HEK293 (cell line): ENCODE results near the gene KRT80.

Experiments
- CTCF ChIA-PET: fragments of 350-600 bp; formaldehyde crosslinking; extraction: SDS; loops from one replicate; lab custom pipeline; 2021; ENCODE audit warnings: antibody characterized with exemption; lab: Yijun Ruan, JAX
- POLR2A ChIA-PET: fragments of 300-600 bp; formaldehyde crosslinking; extraction: SDS; loops from one replicate; lab custom pipeline; 2020; ENCODE audit warnings: antibody characterized with exemption, inconsistent platforms; lab: Yijun Ruan, JAX
- H3K27ac ChIP-seq: fragments of 200-500 bp; sonication (Bioruptor generic); 2 replicates; pipeline ENCODE4 v1.5.1; 2014; ENCODE audit warnings: low read depth, low read length, control low read depth, inconsistent platforms; ENCODE audit errors: extremely low read depth
- H3K36me3 ChIP-seq, 2 experiments: fragments of 200-500 bp in 1 of 2; sonication (Bioruptor generic) in 1 of 2; 1 replicate in 1 of 2; 2 replicates in 1 of 2; pipeline ENCODE4 v1.5.1; 2014 to 2017; ENCODE audit warnings: inconsistent platforms in 2 of 2, low read length in 2 of 2; ENCODE audit not compliant: control insufficient read depth in 2 of 2, insufficient read depth in 1 of 2
- H3K4me1 ChIP-seq: fragments of 200-500 bp; sonication (Bioruptor generic); 2 replicates; pipeline ENCODE4 v1.5.1; 2014; ENCODE audit warnings: mild to moderate bottlenecking, low read length, inconsistent platforms; ENCODE audit not compliant: control insufficient read depth, insufficient read depth
- H3K4me3 ChIP-seq: 2 replicates; pipeline ENCODE4 v1.5.1; 2011; ENCODE audit warnings: low read depth, mild to moderate bottlenecking, control low read depth, low read length, moderate library complexity
- H3K9me3 ChIP-seq: fragments of 200-500 bp; sonication (Bioruptor generic); 2 replicates; pipeline ENCODE4 v1.5.1; 2014; ENCODE audit warnings: low read depth, low read length, inconsistent platforms; ENCODE audit not compliant: control insufficient read depth, insufficient read depth
- CTCF ChIP-seq: fragments of 450-650 bp; formaldehyde crosslinking; IDR thresholded peaks from 2 replicates; pipeline ENCODE4 v1.5.1; 2016; ENCODE audit warnings: missing biosample characterization, missing genetic modification characterization
- EGR2 ChIP-seq: fragments of 450-650 bp; formaldehyde crosslinking; IDR thresholded peaks from 2 replicates; pipeline ENCODE4 v1.5.1; 2016; ENCODE audit warnings: low read depth, missing biosample characterization, missing genetic modification characterization
- GLIS1 ChIP-seq: fragments of 450-650 bp; formaldehyde crosslinking; IDR thresholded peaks from 2 replicates; pipeline ENCODE4 v1.5.1; 2016; ENCODE audit warnings: missing biosample characterization, missing genetic modification characterization
- HIC1 ChIP-seq: fragments of 450-650 bp; formaldehyde crosslinking; IDR thresholded peaks from 2 replicates; pipeline ENCODE4 v1.5.1; 2016; ENCODE audit warnings: missing biosample characterization, missing genetic modification characterization
- HOXD13 ChIP-seq: sonication (generic); formaldehyde crosslinking; IDR thresholded peaks from 2 replicates; pipeline ENCODE4 v1.8.0; 2022; ENCODE audit warnings: missing genetic modification reagents, borderline replicate concordance
- KLF16 ChIP-seq: fragments of 450-650 bp; formaldehyde crosslinking; IDR thresholded peaks from 2 replicates; pipeline ENCODE4 v1.5.1; 2017; ENCODE audit warnings: missing biosample characterization, missing genetic modification characterization
- KLF7 ChIP-seq: fragments of 450-650 bp; formaldehyde crosslinking; IDR thresholded peaks from 2 replicates; pipeline ENCODE4 v1.5.1; 2016; ENCODE audit warnings: missing biosample characterization, missing genetic modification characterization, borderline replicate concordance
- SCRT1 ChIP-seq: fragments of 450-650 bp; formaldehyde crosslinking; IDR thresholded peaks from 2 replicates; pipeline ENCODE4 v1.5.1; 2016; ENCODE audit warnings: missing biosample characterization, missing genetic modification characterization, borderline replicate concordance
- ZBTB1 ChIP-seq: fragments of 450-650 bp; formaldehyde crosslinking; IDR thresholded peaks from 2 replicates; pipeline ENCODE4 v1.5.1; 2016; ENCODE audit warnings: missing biosample characterization, missing genetic modification characterization
- ZBTB44 ChIP-seq: fragments of 450-650 bp; IDR thresholded peaks from 2 replicates; pipeline ENCODE4 v1.5.1; 2018; ENCODE audit warnings: missing biosample characterization, mild to moderate bottlenecking, missing genetic modification characterization
- ZFHX2 ChIP-seq: fragments of 450-650 bp; formaldehyde crosslinking; conservative IDR thresholded peaks from 2 replicates; pipeline ENCODE4 v1.5.1; 2016; ENCODE audit warnings: missing biosample characterization, missing genetic modification characterization
- ZNF138 ChIP-seq: fragments of 450-650 bp; formaldehyde crosslinking; IDR thresholded peaks from 2 replicates; pipeline ENCODE4 v1.5.1; 2016; ENCODE audit warnings: missing biosample characterization, missing genetic modification characterization, borderline replicate concordance
- ZNF140 ChIP-seq: fragments of 450-650 bp; formaldehyde crosslinking; IDR thresholded peaks from 2 replicates; pipeline ENCODE4 v1.5.1; 2016; ENCODE audit warnings: missing biosample characterization, missing genetic modification characterization
- ZNF157 ChIP-seq: fragments of 450-650 bp; formaldehyde crosslinking; IDR thresholded peaks from 2 replicates; pipeline ENCODE4 v1.5.1; 2016; ENCODE audit warnings: missing biosample characterization, missing genetic modification characterization
- ZNF175 ChIP-seq: fragments of 450-650 bp; formaldehyde crosslinking; IDR thresholded peaks from 2 replicates; pipeline ENCODE4 v1.5.1; 2016; ENCODE audit warnings: missing biosample characterization, missing genetic modification characterization
- ZNF335 ChIP-seq: fragments of 450-650 bp; formaldehyde crosslinking; conservative IDR thresholded peaks from 2 replicates; pipeline ENCODE4 v1.5.1; 2016; ENCODE audit warnings: missing biosample characterization, missing genetic modification characterization
- ZNF350 ChIP-seq: fragments of 450-650 bp; formaldehyde crosslinking; IDR thresholded peaks from 2 replicates; pipeline ENCODE4 v1.5.0; 2017; ENCODE audit warnings: missing biosample characterization, mild to moderate bottlenecking, missing genetic modification characterization
- ZNF416 ChIP-seq: fragments of 450-650 bp; formaldehyde crosslinking; IDR thresholded peaks from 2 replicates; pipeline ENCODE4 v1.5.1; 2016; ENCODE audit warnings: missing biosample characterization, missing genetic modification characterization
- ZNF433 ChIP-seq: fragments of 450-650 bp; formaldehyde crosslinking; IDR thresholded peaks from 2 replicates; pipeline ENCODE4 v1.5.1; 2016; ENCODE audit warnings: missing biosample characterization, missing genetic modification characterization, low read depth
- ZNF501 ChIP-seq: fragments of 450-650 bp; formaldehyde crosslinking; IDR thresholded peaks from 2 replicates; pipeline ENCODE4 v1.5.1; 2016; ENCODE audit warnings: missing biosample characterization, missing genetic modification characterization
- ZNF529 ChIP-seq: fragments of 450-650 bp; formaldehyde crosslinking; IDR thresholded peaks from 2 replicates; pipeline ENCODE4 v1.5.1; 2017; ENCODE audit warnings: missing genetic modification characterization, missing biosample characterization; ENCODE audit not compliant: insufficient replicate concordance
- ZNF558 ChIP-seq: fragments of 450-650 bp; formaldehyde crosslinking; IDR thresholded peaks from 2 replicates; pipeline ENCODE4 v1.5.1; 2016; ENCODE audit warnings: missing biosample characterization, missing genetic modification characterization
- ZNF621 ChIP-seq: fragments of 450-650 bp; formaldehyde crosslinking; IDR thresholded peaks from 2 replicates; pipeline ENCODE4 v1.5.1; 2017; ENCODE audit warnings: missing biosample characterization, missing genetic modification characterization
- ZNF660 ChIP-seq: fragments of 450-650 bp; IDR thresholded peaks from 2 replicates; pipeline ENCODE4 v1.5.1; 2018; ENCODE audit warnings: missing biosample characterization, mild to moderate bottlenecking, missing genetic modification characterization
- ZNF76 ChIP-seq: fragments of 450-650 bp; formaldehyde crosslinking; IDR thresholded peaks from 2 replicates; pipeline ENCODE4; 2016; ENCODE audit warnings: low read depth, missing biosample characterization, missing genetic modification characterization, borderline replicate concordance
- ZNF791 ChIP-seq: fragments of 450-650 bp; formaldehyde crosslinking; IDR thresholded peaks from 2 replicates; pipeline ENCODE4 v1.5.1; 2016; ENCODE audit warnings: missing biosample characterization, missing genetic modification characterization
- ZSCAN30 ChIP-seq: fragments of 450-650 bp; IDR thresholded peaks from 2 replicates; pipeline ENCODE4 v1.5.1; 2018; ENCODE audit warnings: missing biosample characterization, mild to moderate bottlenecking, missing genetic modification characterization, moderate library complexity

KRT80 gene

GRCh38 chr12:52122904-52123303, 68.9 kb downstream of the KRT80 start:
- no peak for TF ChIP-seq ZNF76 (tag by site-specific recombination)
- peak; percentile 42 for TF ChIP-seq ZFHX2 (tag by site-specific recombination)
- no peak for TF ChIP-seq ZNF138 (tag by site-specific recombination)
- TF ChIP-seq HIC1 = no peak
- no peak for TF ChIP-seq ZNF433 (tag by site-specific recombination)
- TF ChIP-seq HOXD13 = no peak
- TF ChIP-seq ZNF140 (tag by site-specific recombination) = no peak
- TF ChIP-seq CTCF (tag by site-specific recombination) = no peak
- TF ChIP-seq ZNF416 (tag by site-specific recombination) = no peak
- TF ChIP-seq EGR2 (tag by site-specific recombination) = 0 out of 2 replicates have a peak, but pooled peaks have one; percentile 11
- no peak for TF ChIP-seq KLF16
- Histone ChIP-seq H3K27ac (no peak overlapping the region), H3K36me3 (no peaks in the 10 kb centered on the region), H3K4me3 (no peak overlapping the region), H3K4me1 (peaks cover 6% of the 10 kb centered on the region; the same call in 1 of the 2 replicates), H3K9me3 (no peaks in the 10 kb centered on the region)
- ChIA-PET CTCF (interaction anchor here (0.6 to 5.8 kb wide), 12 partner anchors 12 to 161 kb away, joined by 3 to 91 read pairs (median 4); no protein-coding TSS in a partner anchor), POLR2A (interaction anchor here (1.0 kb wide), 1 partner anchor 79 kb away, joined by 3 read pairs; no protein-coding TSS in a partner anchor)

GRCh38 chr12:52122540-52122871, 69.3 kb downstream of the KRT80 start:
- H3K4me1 ChIP-seq = peaks cover 6% of the 10 kb centered on the region; the same call in 1 of the 2 replicates
- POLR2A ChIA-PET = interaction anchor here (1.0 kb wide), 1 partner anchor 79 kb away, joined by 3 read pairs; no protein-coding TSS in a partner anchor
- no peaks in the 10 kb centered on the region for H3K36me3 ChIP-seq
- CTCF ChIA-PET = interaction anchor here (0.7 to 5.8 kb wide), 16 partner anchors 13 to 748 kb away, joined by 3 to 91 read pairs (median 4); partner anchors contain the start of gene ATG101
- no peaks in the 10 kb centered on the region for H3K9me3 ChIP-seq
- TF ChIP-seq ZNF791 (tag by site-specific recombination) (no peak), ZBTB1 (tag by site-specific recombination) (no peak), ZNF157 (no peak), ZNF621 (tag by site-specific recombination) (no peak)
- TF ChIP-seq, all 188 proteins: peak for 0
- Histone ChIP-seq H3K4me3 (no peak overlapping the region), H3K27ac (no peak overlapping the region)

GRCh38 chr12:52121824-52122539, 69.8 kb downstream of the KRT80 start:
- H3K4me3 ChIP-seq = no peak overlapping the region
- POLR2A ChIA-PET = no interaction called here
- CTCF ChIA-PET = interaction anchor here (0.6 to 5.8 kb wide), 34 partner anchors 9 to 779 kb away, joined by 3 to 91 read pairs (median 4); partner anchors contain the start of gene ATG101
- peaks cover 6% of the 10 kb centered on the region; the same call in 1 of the 2 replicates for H3K4me1 ChIP-seq
- H3K27ac ChIP-seq = no peak overlapping the region
- no peaks in the 10 kb centered on the region for H3K9me3 ChIP-seq
- H3K36me3 ChIP-seq = no peaks in the 10 kb centered on the region
- TF ChIP-seq ZNF529 (tag by site-specific recombination) (no peak), ZNF335 (tag by site-specific recombination) (no peak), ZNF660 (tag by site-specific recombination) (no peak), ZSCAN30 (tag by site-specific recombination) (peak; percentile 30; the same call in 1 of the 2 replicates), SCRT1 (tag by site-specific recombination) (no peak), GLIS1 (peak; percentile 68; the same call in 1 of the 2 replicates), ZNF501 (tag by site-specific recombination) (no peak), KLF7 (no peak), ZNF350 (no peak), ZNF558 (tag by site-specific recombination) (no peak), ZBTB44 (tag by site-specific recombination) (0 out of 2 replicates have a peak, but pooled peaks have one; percentile 17), ZNF175 (tag by site-specific recombination) (no peak)
